GM12878 (cell line): ENCODE data around the gene ARAP3. TPM values are rescaled to one million over a fixed set of nuclear protein-coding genes. Genes with fewer than 3 reads are reported as not detected.

Experiments
- ATAC-seq: fragments of 200-7000 bp; cut with Tn5 transposase; 3 replicates; pipeline ENCODE4 v1.9.1; 2020; ENCODE audit warnings: mild to moderate bottlenecking, moderate library complexity
- BruUV-seq: library from RNA; stranded (reverse); fragments of 400-500 nt; replicated peaks from 2 replicates; lab custom pipeline; 2021; lab: Mats Ljungman, UMichigan
- CTCF ChIA-PET: fragments of 300-600 bp; sonication (Branson Sonifier 250); formaldehyde crosslinking; extraction: SDS; loops from one replicate; lab custom pipeline; 2021; ENCODE audit warnings: inconsistent platforms; lab: Yijun Ruan, JAX
- POLR2A ChIA-PET: fragments of 350-600 bp; formaldehyde crosslinking; extraction: SDS; loops from one replicate; lab custom pipeline; 2021; ENCODE audit warnings: inconsistent platforms; lab: Charles Lee
- RAD21 ChIA-PET: fragments of 300-600 bp; sonication (Branson Sonifier 250); formaldehyde crosslinking; loops from one replicate; lab custom pipeline; 2023; ENCODE audit warnings: antibody characterized with exemption; ENCODE audit not compliant: unreplicated experiment; lab: Charles Lee
- SMC1A ChIA-PET: fragments of 300-600 bp; sonication (Branson Sonifier 250); formaldehyde crosslinking; loops from one replicate; lab custom pipeline; 2023; ENCODE audit not compliant: unreplicated experiment, uncharacterized antibody; lab: Charles Lee
- DNase-seq: peaks from one replicate; pipeline ENCODE4 v3.0.0-alpha.2; 2011; ENCODE audit warnings: low read depth, low spot score
- FAIRE-seq: peaks from 3 replicates; lab custom pipeline; 2011; peaks lifted over from hg19 to GRCh38; lab: Jason Lieb, UNC
- H2AFZ ChIP-seq: 2 replicates; pipeline ENCODE4 v1.6.0; 2011; ENCODE audit warnings: low read depth, low read length, control low read depth; ENCODE audit not compliant: control insufficient read depth
- H3K27ac ChIP-seq: 2 replicates; pipeline ENCODE4 v1.5.1; 2011; ENCODE audit warnings: control low read depth; ENCODE audit not compliant: control insufficient read depth, insufficient read depth
- H3K27me3 ChIP-seq, 2 experiments: replicated peaks in 1 of 2; 2 replicates each; pipeline versions ENCODE4 v1.6.0 to v1.6.1; 2011; ENCODE audit warnings: low read length in 1 of 2; ENCODE audit not compliant: control insufficient read depth in 2 of 2, insufficient read depth in 2 of 2
- H3K36me3 ChIP-seq, 2 experiments: 2 replicates each; pipeline ENCODE4 v1.5.1; 2011; ENCODE audit warnings: low read length in 1 of 2; ENCODE audit not compliant: control insufficient read depth in 2 of 2, insufficient read depth in 2 of 2
- H3K4me1 ChIP-seq: 2 replicates; pipeline ENCODE4 v1.6.1; 2011; ENCODE audit warnings: mild to moderate bottlenecking, low read length, moderate library complexity, mixed read lengths; ENCODE audit not compliant: control insufficient read depth, insufficient read depth
- H3K4me2 ChIP-seq: 2 replicates; pipeline ENCODE4 v1.6.0; 2011; ENCODE audit warnings: control low read depth; ENCODE audit not compliant: control insufficient read depth, insufficient read depth
- H3K4me3 ChIP-seq: fragments of 200-600 bp; sonication (generic); 2 replicates; pipeline ENCODE4 v1.5.1; 2016
- H3K79me2 ChIP-seq: 2 replicates; pipeline ENCODE4 v1.6.0; 2011; ENCODE audit warnings: low read length; ENCODE audit not compliant: control insufficient read depth, insufficient read depth
- H3K9ac ChIP-seq: 2 replicates; pipeline ENCODE4 v1.8.0; 2011; ENCODE audit warnings: low read length, control low read depth, mixed read lengths; ENCODE audit not compliant: control insufficient read depth, insufficient read depth
- H3K9me3 ChIP-seq: replicated peaks from 3 replicates; pipeline ENCODE4 v1.5.1; 2011; ENCODE audit warnings: mild to moderate bottlenecking, low read length; ENCODE audit not compliant: control insufficient read depth, insufficient read depth
- H4K20me1 ChIP-seq: 2 replicates; pipeline ENCODE4 v1.6.0; 2011; ENCODE audit not compliant: control insufficient read depth, insufficient read depth
- BRCA1 ChIP-seq: IDR thresholded peaks from 2 replicates; pipeline ENCODE4 v1.6.1; 2011; ENCODE audit warnings: low read depth, low read length, improper control_type of control experiment
- E2F4 ChIP-seq: IDR thresholded peaks from 2 replicates; pipeline ENCODE4 v1.6.1; 2012; ENCODE audit warnings: low read depth, low read length, improper control_type of control experiment
- HDAC2 ChIP-seq: fragments of 200-600 bp; sonication (generic); IDR thresholded peaks from 2 replicates; pipeline ENCODE4 v1.6.1; 2017
- RELB ChIP-seq: fragments of 450-650 bp; IDR thresholded peaks from 2 replicates; pipeline ENCODE4 v1.6.1; 2017; ENCODE audit warnings: low read depth, mild to moderate bottlenecking, moderate library complexity
- TCF3 ChIP-seq: IDR thresholded peaks from 2 replicates; pipeline ENCODE4 v1.6.1; 2012; ENCODE audit warnings: low read depth, mild to moderate bottlenecking, low read length, borderline replicate concordance; ENCODE audit not compliant: insufficient read depth
- ZNF622 ChIP-seq: fragments of 450-650 bp; IDR thresholded peaks from 2 replicates; pipeline ENCODE4 v1.6.1; 2017; ENCODE audit warnings: mild to moderate bottlenecking, inconsistent platforms
- ZSCAN29 ChIP-seq: fragments of 450-650 bp; IDR thresholded peaks from 2 replicates; pipeline ENCODE4 v1.6.1; 2017; ENCODE audit warnings: mild to moderate bottlenecking, moderate library complexity
- in situ Hi-C: fragments of 300-500 bp; cut with MboI; formaldehyde crosslinking; loops from 9 replicates; pipeline ENCODE4 v1.14.3; 2018; ENCODE audit warnings: mixed read lengths
- intact Hi-C: fragments of 100-400 bp; cut with micrococcal nuclease; formaldehyde crosslinking; loops from one replicate; pipeline ENCODE4 v1.14.2; 2022; ENCODE audit not compliant: unreplicated experiment
- polyA plus RNA-seq, 11 experiments: library from polyadenylated mRNA; depleted of rRNA in 4 of 11; unstranded in 6 of 11; stranded (reverse) in 5 of 11; fragments of >200 nt; fragmentation: Nextera tagmentation in 4 of 11; fragmentation: Illumina TruSeq in 1 of 11; extraction: Ambion mirVana in 4 of 11; extraction: Trizol in 1 of 11; gene quantifications; 1 replicate in 1 of 11; 2 replicates in 10 of 11; pipeline versions ENCODE4 v1.2.1 to v1.2.3, GENCODE V29; 2011 to 2016; ENCODE audit warnings: inconsistent platforms in 2 of 11, missing spikeins in 2 of 11, low read depth in 1 of 11
- total RNA-seq, 4 experiments: library from RNA; depleted of rRNA in 3 of 4; stranded (reverse); fragments of >200 nt in 3 of 4; fragmentation: Illumina TruSeq in 1 of 4; extraction: Trizol in 1 of 4; gene quantifications; 2 replicates each; pipeline versions ENCODE4 v1.2.1 to v1.2.3, GENCODE V29; 2013 to 2021

The ARAP3 gene
- total and polyA plus RNA-seq, 10 of the 15 experiments (the other 5 are each of a cell fraction or from before 2014, with no cell fraction given), result 0.01 to 0.08 TPM; not detected in 8

GRCh38 chr5:141613344-141613743 lies 68.7 kb downstream of the ARAP3 start:
- ATAC-seq (peak; percentile 22; the same call in 1 of the 3 replicates), FAIRE-seq (no peak), DNase-seq (no peak)
- in situ Hi-C loops, result loop anchor here (25.0 kb wide), 2 partner anchors 1201 to 1576 kb away; partner anchors contain the start of genes ANKHD1 and NRG2
- RAD21 ChIA-PET, result interaction anchor here (0.9 to 9.9 kb wide), 2 partner anchors 11 to 20 kb away, joined by 3 to 299 read pairs; no protein-coding TSS in a partner anchor
- no peaks in the 10 kb centered on the region for H3K9me3 ChIP-seq
- peaks cover 6% of the 10 kb centered on the region for H3K4me1 ChIP-seq
- no TSS peak for BruUV-seq
- no peaks in the 10 kb centered on the region; a peak in 1 of 4 replicates for H3K36me3 ChIP-seq
- intact Hi-C loops, result loop anchor here (10.0 kb wide), 1 partner anchor 899 kb away; no protein-coding TSS in a partner anchor
- H3K4me2 ChIP-seq, result peak overlapping the region; percentile 38; the same call in 1 of the 2 replicates
- TF ChIP-seq ZSCAN29 (no peak), ZNF622 (no peak), HDAC2 (no peak), RELB (peak; percentile 27; the same call in 1 of the 2 replicates), E2F4 (no peak), TCF3 (no peak), BRCA1 (no peak)
- TF ChIP-seq, all 136 proteins: peak for 1
- ChIA-PET SMC1A (interaction anchor here (1.4 to 14.0 kb wide), 5 partner anchors 8 to 20 kb away, joined by 3 to 245 read pairs (median 50); partner anchors contain the start of genes HDAC3 and RELL2), POLR2A (interaction anchor here (0.9 to 13.9 kb wide), 4 partner anchors 8 to 21 kb away, joined by 3 to 215 read pairs (median 7); partner anchors contain the start of genes HDAC3 and RELL2), CTCF (interaction anchor here (1.0 to 15.5 kb wide), 7 partner anchors 8 to 46 kb away, joined by 3 to 517 read pairs (median 5); no protein-coding TSS in a partner anchor)
- peak overlapping the region; percentile 9; the same call in 1 of the 2 replicates for H3K27ac ChIP-seq
- H2AFZ ChIP-seq, result no peak overlapping the region
- no peak overlapping the region for H3K4me3 ChIP-seq
- H4K20me1 ChIP-seq, result no peaks in the 10 kb centered on the region
- peaks cover 92% of the 10 kb centered on the region for H3K79me2 ChIP-seq
- H3K27me3 ChIP-seq, result no peaks in the 10 kb centered on the region
- H3K9ac ChIP-seq, result no peak overlapping the region; the same call in 1 of the 2 replicates
